ENCODE results near the gene GGNBP2.

GGNBP2 gene

DNA sequence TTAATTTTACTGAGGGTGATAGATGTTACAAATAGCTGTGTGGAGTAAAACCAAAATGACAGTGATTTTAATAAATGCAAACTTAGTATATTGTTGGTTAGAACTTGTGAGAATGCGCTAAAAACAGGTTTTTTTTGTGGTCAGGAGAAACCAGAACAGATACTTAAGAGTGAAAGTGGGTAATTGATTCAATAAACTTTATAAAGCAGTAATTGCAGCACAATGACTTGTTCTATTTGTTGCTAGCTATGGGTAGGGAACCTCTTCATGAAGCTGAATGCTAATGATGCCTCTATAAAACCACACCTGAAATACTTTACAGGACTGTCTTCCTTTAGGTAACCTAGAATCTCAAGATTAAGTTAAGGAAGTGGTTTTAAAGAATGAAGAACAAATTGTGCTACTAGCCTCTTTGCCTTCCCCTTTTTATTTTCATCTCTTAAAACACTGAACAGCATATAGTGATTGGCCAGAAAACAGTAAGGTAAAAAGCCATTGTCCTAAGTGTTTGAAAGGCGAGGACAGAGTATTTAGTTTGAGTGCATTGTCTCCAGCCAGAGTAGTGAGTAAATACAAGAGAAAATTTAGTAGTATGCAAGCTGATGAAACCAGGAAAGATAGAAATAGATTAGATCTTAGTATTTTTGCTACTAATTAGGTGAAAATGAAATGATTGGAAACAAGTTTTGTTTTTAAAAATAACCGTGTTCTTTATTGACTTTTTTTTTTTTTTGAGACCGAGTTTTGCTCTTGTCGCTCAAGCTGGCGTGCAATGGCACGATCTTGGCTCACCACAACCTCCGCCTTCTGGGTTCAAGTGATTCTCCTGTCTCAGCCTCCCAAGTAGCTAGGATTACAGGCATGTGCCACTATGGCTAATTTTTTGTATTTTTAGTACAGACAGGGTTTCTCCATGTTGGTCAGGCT, 6.0 kb downstream of the GGNBP2 start:
- TF ChIP-seq, protein P1, sequence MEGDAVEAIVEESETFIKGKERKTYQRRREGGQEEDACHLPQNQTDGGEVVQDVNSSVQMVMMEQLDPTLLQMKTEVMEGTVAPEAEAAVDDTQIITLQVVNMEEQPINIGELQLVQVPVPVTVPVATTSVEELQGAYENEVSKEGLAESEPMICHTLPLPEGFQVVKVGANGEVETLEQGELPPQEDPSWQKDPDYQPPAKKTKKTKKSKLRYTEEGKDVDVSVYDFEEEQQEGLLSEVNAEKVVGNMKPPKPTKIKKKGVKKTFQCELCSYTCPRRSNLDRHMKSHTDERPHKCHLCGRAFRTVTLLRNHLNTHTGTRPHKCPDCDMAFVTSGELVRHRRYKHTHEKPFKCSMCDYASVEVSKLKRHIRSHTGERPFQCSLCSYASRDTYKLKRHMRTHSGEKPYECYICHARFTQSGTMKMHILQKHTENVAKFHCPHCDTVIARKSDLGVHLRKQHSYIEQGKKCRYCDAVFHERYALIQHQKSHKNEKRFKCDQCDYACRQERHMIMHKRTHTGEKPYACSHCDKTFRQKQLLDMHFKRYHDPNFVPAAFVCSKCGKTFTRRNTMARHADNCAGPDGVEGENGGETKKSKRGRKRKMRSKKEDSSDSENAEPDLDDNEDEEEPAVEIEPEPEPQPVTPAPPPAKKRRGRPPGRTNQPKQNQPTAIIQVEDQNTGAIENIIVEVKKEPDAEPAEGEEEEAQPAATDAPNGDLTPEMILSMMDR (conservative IDR thresholded peaks at IDR 0.05; ENCODE audit: low read depth, low read length): no peak
- H3K4me3 ChIP-seq (ENCODE audit: low read depth, low read length): no peak overlapping the region
- no peak for DNase-seq (ENCODE audit: low read depth)

DNA sequence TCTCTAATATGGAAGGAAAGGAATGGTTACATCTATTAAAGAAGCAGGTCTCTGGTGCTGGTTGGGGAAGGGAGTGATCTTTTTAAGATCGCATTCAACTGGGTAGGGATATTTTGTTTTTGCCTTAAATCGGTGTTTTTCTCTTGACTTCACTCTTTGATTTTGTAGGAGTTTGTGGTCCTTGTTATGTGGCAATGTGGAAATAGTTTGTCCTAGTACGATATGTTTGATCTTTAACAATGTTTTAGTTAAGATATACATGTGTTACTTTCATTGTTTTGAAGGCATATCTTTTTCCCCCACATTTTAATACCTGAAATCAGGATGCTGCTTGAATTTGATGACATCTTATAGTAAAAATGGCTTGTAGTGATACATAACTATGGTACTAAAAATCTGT, 8.7 kb downstream of the GGNBP2 start:
- TF ChIP-seq, protein P1 (conservative IDR thresholded peaks at IDR 0.05; ENCODE audit: low read depth, low read length): no peak
- no peak overlapping the region for H3K4me3 ChIP-seq (ENCODE audit: low read depth, low read length)
- no peak for DNase-seq (ENCODE audit: low read depth)

DNA sequence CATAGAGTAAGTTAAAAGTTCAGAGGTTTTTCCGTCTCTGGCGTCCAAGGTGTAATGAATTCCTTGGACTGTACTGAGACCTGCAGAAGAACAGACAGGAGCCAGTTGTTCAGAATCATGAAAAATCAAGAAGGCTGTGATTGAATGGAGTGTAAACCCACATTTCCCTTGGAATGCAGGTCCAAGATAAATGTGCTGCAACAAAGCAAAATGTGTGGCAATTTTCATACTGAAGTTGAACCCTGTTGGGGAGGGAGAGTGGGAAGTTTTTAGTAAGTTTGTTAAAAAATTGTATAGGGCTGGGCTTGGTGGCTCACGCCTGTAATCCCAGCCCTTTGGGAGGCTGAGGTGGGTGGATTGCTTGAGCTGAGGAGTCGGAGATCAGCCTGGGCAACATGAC, 21.4 kb downstream of the GGNBP2 start:
- no peak overlapping the region for H3K4me3 ChIP-seq (ENCODE audit: low read depth, low read length)
- DNase-seq (ENCODE audit: low read depth): peak; percentile 18
- TF ChIP-seq, protein P1 (conservative IDR thresholded peaks at IDR 0.05; ENCODE audit: low read depth, low read length): no peak

DNA sequence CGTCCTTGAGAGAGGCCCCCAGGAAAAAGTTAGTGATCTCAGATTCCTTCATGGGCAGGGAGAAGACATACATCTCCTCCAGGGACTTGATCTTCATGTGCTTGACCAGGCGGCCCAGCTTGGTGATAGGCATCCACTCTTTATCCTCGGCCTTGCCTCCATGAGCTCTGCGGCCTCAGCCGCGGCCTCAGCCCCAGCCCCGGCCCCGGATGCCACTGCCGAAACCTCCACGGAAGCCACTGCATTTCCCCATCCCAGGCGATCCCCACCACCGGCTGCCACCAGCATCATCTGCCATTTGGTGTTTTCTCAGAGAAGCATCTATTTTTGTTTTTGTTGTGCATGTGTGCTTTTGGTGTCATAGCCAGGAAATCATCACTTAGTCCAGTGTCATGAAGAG, 30.3 kb downstream of the GGNBP2 start:
- H3K4me3 ChIP-seq (ENCODE audit: low read depth, low read length): no peak overlapping the region
- no peak for DNase-seq (ENCODE audit: low read depth)
- TF ChIP-seq, protein P1 (conservative IDR thresholded peaks at IDR 0.05; ENCODE audit: low read depth, low read length): no peak

DNA sequence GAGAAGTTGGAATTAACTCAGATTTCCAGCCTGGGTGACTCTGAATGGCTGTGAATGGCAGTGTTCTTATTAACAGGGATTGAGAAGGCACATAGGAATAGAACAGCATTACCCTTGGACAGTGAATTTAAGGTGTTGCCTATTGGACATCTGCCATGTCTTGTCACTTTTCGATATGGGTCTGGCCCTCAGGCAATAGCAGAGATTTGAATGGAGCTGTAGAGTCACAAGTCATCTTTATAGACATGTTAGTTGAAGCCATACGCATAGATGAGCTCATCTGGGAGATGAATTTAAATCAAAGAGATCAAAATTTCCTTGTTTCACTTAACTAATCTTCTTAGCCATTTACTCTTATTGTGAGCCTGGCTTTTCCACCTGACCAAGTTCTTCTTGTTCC, 32.1 kb downstream of the GGNBP2 start:
- DNase-seq (ENCODE audit: low read depth): no peak
- H3K4me3 ChIP-seq (ENCODE audit: low read depth, low read length): no peak overlapping the region
- TF ChIP-seq, protein P1 (conservative IDR thresholded peaks at IDR 0.05; ENCODE audit: low read depth, low read length): no peak

DNA sequence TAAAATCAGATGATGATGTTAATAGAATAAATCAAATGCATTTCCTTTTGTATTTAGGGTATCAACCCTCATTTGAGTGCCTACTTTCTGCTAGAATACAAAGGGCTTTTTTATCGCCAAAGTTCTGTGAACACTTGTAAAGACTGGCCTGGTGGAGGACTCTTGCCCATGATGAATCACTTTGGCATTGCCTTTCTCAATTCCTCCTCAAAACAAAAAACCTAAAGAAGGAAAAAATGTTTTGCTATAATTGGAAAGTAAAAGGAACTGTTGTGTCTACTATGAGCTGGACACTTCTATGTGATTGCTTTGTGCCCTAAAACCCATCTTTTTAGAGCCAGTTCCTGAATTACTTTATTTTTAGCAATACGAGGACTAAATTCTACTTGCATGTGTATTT, 34.0 kb downstream of the GGNBP2 start:
- H3K4me3 ChIP-seq (ENCODE audit: low read depth, low read length): no peak overlapping the region
- peak; percentile 35 for DNase-seq (ENCODE audit: low read depth)
- TF ChIP-seq, protein P1 (conservative IDR thresholded peaks at IDR 0.05; ENCODE audit: low read depth, low read length): no peak

DNA sequence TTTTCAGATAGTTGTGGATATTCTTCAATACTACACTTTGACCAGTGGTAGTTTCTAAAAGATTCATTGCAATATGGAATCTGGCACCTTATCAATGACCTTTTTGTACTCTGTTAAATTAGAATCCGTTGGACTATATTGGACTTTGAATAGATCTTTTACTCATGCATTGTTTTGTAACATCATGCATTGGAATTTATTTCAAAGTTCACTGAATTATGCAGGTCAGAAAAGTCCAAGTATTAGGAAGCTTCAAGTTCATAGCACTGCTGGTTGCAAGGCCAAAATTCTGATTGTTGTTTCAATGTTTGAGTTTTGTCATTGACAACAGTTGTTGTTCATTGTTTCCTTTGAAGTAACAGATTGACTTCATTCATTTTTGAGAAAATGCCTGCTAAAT, 39.1 kb downstream of the GGNBP2 start:
- DNase-seq (ENCODE audit: low read depth): no peak
- no peak overlapping the region for H3K4me3 ChIP-seq (ENCODE audit: low read depth, low read length)
- TF ChIP-seq, protein P1 (conservative IDR thresholded peaks at IDR 0.05; ENCODE audit: low read depth, low read length): no peak

All from choroid plexus epithelial cell (primary cell).